C4-2B (cell line): ENCODE measurements around the gene ZNF619.

Experiments used
- CTCF ChIP-seq: fragments of 450-650 bp; conservative IDR thresholded peaks from 2 replicates; pipeline ENCODE4 v1.5.1; 2017; ENCODE audit warnings: mild to moderate bottlenecking
- ZFX ChIP-seq: fragments of 450-650 bp; IDR thresholded peaks from 2 replicates; pipeline ENCODE4 v1.6.1; 2017

GRCh38 chr3:40461161-40461560, 15.8 kb upstream of the ZNF619 start:
- no peak for TF ChIP-seq CTCF
- TF ChIP-seq ZFX = no peak
